ENCODE measurements around the gene IMMP2L.

- TF ChIP-seq EZH2 (IDR thresholded peaks at IDR 0.05; ENCODE audit: borderline replicate concordance, low read depth, low read length, severe bottlenecking) (no peak), CTCF (IDR thresholded peaks at IDR 0.05; ENCODE audit: borderline replicate concordance, extremely low read depth, low read length, poor library complexity, severe bottlenecking) (no peak)
Measured at GRCh38 chr7:111094419-111094818, 467.9 kb downstream of the IMMP2L start.
